ENCODE measurements around the gene CDC25C.
"Not testable (repeated sequence)": the region's sequence is repeated elsewhere in the genome, so short reads cannot be mapped to it uniquely, and the experiment has no call there.

Gene CDC25C

GRCh38 chr5:138274189-138274853, 57.3 kb downstream of the CDC25C start, which contains the start of gene GFRA3:
TSS of gene GFRA3 (minus strand) at chr5:138274621. CDS start at chr5:138274424, 197 bp downstream.
- no peak for DNase-seq

- DNase-seq: no peak
These were observed 57.8 kb downstream of the CDC25C start for GRCh38 chr5:138273834-138274188.

GRCh38 chr5:138272681-138273080, 58.9 kb downstream of the CDC25C start:
- DNase-seq: no peak

GRCh38 chr5:138271281-138271680, 60.3 kb downstream of the CDC25C start:
- DNase-seq: no peak

DNA sequence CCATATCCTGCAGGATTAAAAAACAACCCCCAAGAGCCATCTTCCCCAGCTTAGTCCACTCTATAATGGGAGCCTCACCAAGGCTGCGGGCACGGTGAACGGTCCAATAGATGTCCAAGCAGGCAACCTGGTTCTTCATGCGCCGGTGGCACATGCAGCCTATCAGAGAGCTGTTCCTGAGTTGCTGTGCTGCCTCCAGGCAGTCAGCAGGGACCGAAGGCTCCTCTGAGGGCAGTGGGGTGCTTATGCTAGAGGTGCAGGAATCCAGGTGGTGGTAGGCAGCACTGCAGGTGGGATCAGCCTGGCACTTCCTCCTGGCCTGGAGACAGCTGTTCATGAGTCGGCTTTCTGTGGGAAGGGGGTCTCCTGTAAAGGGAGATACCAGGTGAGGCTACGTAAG, 67.4 kb downstream of the CDC25C start:
- DNase-seq: no peak

- DNase-seq: no peak
These were observed 68.0 kb downstream of the CDC25C start for GRCh38 chr5:138263581-138263980.

- DNase-seq: no peak
These were observed 72.8 kb downstream of the CDC25C start for GRCh38 chr5:138258704-138259292.

GRCh38 chr5:138257583-138257982, 74.0 kb downstream of the CDC25C start:
- DNase-seq: no peak

DNA sequence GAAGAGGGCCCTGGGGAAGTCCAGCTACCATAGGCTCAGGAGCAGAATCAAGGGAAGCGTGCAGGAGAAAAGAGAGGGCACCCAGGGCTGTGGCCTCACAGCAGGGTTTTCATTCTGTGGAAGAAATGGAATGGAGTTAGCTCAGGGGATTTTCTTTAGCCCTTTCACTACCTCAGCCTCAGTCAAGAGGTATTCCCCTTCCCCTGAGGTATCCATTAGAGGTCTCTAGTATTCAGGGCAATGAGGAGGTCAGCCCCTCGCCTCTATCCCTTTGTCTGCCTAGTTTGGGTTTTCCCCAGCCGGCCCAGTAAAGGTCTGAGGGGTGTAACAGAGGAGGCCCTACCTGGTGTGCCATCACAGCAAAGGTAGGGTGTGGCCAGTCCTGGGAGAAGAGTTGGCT, 78.7 kb downstream of the CDC25C start:
- no peak for DNase-seq

DNA sequence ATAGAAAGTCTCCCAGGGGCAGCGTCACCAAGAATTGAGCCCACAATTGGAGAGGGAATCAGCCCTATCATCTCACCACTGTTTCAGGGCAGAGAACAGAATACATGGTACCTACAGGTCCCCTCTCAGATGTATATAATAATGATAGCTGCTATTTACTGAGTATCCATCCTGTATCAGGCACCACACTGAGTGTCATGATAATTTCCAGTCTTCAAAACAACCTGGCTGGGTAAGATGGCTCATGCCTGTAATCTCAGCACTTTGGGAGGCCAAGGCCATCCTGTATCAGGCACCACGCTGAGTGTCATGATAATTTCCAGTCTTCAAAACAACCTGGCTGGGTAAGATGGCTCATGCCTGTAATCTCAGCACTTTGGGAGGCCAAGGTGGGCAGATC, 83.8 kb downstream of the CDC25C start:
- DNase-seq: not testable (repeated sequence)

- no peak for DNase-seq
These were observed 84.8 kb downstream of the CDC25C start for GRCh38 chr5:138246822-138247221.

GRCh38 chr5:138246334-138246733, 85.3 kb downstream of the CDC25C start:
- no peak for DNase-seq

GRCh38 chr5:138245717-138246116, 85.9 kb downstream of the CDC25C start:
- no peak for DNase-seq

GRCh38 chr5:138243794-138244193, 87.8 kb downstream of the CDC25C start:
- DNase-seq: no peak

DNA sequence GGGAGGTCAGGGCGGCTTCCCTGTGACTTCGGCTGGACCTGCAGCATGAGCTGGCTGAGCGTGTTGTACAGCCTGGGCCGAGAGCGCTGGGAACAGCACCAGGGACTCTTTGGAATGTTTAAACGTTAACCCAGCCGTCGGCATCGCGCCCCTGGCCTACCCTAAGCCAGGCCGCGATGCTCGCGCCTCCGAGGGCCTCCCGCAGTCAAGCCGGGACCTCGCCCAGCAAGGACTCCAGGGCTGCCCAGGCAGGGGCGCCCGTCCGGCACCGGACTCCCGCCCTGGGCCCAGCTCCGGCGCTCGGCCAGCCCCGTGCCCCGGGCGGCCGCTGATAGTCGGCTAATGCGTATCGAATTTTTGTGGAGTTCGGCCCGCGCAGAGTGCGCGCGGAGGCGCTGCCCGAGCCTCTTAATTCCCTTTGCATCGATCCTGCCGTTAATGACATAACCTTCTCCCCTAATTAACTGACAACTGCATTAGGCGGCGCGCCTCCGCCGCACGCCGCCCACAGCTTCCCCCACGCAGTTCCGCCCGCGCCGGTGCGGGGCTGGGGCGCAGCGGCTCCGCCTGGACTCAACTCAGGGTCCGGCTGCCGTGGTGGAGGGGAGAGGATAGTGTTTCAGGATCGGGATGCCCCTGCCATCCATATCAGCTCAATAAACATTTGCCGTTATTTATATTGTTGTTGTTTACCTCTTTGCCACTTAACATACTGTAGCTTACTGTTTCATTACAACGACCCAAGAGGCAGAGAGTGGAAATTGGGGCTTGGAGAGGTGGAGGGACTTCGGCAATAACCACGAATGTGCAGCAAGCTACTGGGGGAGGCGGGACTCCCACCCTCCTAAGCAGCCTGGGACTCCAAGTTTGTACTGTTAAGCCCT, 89.7 kb downstream of the CDC25C start:
- no peak for DNase-seq

GRCh38 chr5:138240650-138241385, 90.8 kb downstream of the CDC25C start:
- DNase-seq: no peak

GRCh38 chr5:138238034-138238433, 93.6 kb downstream of the CDC25C start:
- no peak for DNase-seq
